ENCODE results near the gene TMC8.

TMC8 gene

DNA sequence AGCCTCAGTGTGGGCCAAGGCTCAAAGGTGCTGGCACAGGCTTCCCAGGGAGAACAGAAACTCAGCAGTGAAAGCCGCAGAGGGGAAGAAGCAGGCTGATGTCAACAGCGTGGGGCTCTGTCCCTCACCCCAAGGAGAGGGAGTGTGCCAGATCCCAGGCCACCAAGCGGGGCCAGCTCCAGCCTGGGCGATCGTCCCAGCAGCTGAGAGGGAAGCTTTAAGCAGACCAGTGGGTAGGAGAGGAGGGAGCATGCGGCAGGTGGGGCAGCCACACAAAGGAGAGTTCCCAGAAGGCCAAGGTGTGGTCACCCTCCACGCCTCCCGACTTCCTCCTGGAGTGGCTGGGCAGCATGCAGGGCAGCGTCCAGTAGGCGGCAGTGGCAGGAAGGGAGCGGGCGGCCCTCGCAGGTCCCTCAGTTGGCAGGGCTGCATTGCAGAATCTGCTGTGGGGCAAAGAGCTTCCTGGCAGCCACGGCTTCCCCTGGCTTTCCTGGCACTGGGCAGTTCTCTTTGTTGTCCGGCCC, 43.8 kb downstream of the TMC8 start:
- in situ Hi-C loops (cut with MboI; ENCODE audit: low sequenced_read_pairs): no loop called here

GRCh38 chr17:78174870-78175642, 44.5 kb downstream of the TMC8 start:
- in situ Hi-C loops (cut with MboI; ENCODE audit: low sequenced_read_pairs): no loop called here

DNA sequence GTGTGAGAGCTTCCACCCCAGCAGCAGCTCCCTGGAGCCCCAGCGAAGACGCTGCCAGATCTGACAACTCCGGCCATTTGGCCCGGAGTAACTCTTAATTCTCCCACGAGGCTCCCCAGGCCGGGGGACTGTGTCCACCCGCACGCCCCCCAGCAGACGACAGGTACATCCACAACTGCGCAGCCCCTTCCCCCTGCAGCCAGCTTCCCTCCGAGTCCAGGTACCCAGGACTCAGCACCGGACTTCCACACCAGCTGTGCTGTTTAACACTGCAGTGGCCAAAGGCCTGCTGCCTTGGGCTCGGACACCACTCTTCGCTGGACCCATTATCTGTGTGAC, 45.0 kb downstream of the TMC8 start:
- in situ Hi-C loops (cut with MboI; ENCODE audit: low sequenced_read_pairs): no loop called here

DNA sequence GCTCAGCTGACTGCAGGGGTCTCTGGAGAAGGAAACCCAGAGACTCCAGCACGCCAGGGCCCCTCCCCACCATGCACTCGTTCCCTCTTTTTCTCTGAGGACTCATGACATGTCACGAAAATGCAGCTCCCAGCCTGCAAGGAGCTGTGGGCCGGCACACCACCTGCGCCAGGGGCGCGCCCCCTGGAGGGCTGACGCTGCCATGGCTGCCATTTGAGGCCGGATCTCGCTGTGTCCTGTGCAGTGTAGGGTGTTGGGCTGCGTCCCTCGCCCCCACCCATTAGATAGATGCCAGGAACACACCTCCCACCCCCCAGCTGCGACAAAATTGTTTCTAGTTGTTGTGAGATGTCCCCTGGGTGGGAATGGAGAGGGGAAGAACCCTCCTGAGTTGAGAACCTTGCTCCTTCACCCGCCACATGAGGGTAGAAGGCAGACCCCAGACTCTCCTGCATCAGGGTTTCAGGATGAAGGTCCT, 46.0 kb downstream of the TMC8 start:
- in situ Hi-C loops (cut with MboI; ENCODE audit: low sequenced_read_pairs): no loop called here

- in situ Hi-C loops (cut with MboI; ENCODE audit: low sequenced_read_pairs): no loop called here
Observed at GRCh38 chr17:78179372-78179771, 48.8 kb downstream of the TMC8 start.

DNA sequence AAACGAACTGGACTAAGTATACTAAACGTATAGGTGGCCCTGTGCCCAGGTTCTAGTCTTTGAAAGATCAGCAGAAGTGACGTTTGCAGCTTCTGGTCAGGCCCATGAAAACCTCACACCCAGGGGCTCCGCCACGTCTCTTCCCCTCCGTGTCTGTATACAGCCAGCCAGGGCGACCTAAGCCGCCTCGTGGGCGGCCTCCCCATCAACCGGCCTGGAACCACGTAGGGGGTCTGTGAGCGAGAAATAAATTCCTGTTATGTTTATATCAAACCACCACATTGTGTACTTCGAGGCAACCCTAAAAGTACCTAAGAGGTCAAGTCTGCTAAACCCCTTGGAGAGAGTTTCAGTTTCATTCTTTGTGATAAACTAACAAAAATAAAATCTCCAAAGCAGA, 49.5 kb downstream of the TMC8 start:
- in situ Hi-C loops (cut with MboI; ENCODE audit: low sequenced_read_pairs): no loop called here

GRCh38 chr17:78180508-78180907, 49.9 kb downstream of the TMC8 start:
- in situ Hi-C loops (cut with MboI; ENCODE audit: low sequenced_read_pairs): no loop called here

DNA sequence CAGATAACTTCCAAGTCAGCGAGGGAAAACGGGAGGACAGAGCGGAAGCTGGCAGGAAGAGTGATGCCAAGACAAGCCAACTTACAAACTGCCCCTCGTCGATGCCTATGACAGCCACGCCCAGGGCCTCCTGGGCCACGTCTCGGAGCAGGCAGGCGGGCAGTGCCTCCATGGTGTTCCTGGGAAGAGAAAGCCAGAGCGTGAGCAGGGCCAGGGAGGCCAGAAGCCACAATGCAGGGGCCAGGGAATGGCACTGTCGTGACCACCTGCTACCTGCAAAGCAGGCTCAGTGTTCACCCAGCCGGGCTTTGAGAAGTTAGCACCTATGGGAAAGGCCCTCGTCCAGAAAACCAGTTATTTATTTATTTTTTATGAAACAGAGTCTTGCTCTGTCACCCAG, 51.9 kb downstream of the TMC8 start:
- in situ Hi-C loops (cut with MboI; ENCODE audit: low sequenced_read_pairs): no loop called here

DNA sequence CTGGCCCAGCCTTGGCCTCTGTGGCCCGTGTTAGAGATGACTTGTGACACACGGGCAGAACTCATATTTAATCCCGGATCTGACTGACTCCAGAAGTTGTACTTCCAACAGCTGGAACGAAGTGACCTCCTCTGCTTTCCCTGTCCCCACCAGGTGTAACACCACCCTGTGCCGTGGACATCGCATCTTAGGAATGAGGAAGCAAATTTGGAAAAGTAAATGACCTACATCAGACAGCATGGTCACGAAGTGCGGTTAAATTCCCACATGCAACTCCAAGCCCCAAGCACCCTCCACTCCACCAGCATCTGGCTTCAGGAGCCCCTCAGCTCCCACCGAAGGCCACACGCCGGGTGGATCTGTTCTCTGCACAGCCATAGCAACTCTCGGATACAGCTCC, 53.3 kb downstream of the TMC8 start:
- in situ Hi-C loops (cut with MboI; ENCODE audit: low sequenced_read_pairs): no loop called here

GRCh38 chr17:78184351-78184750, 53.8 kb downstream of the TMC8 start:
- in situ Hi-C loops (cut with MboI; ENCODE audit: low sequenced_read_pairs): no loop called here

- in situ Hi-C loops (cut with MboI; ENCODE audit: low sequenced_read_pairs): no loop called here
Observed at GRCh38 chr17:78184868-78185267, 54.3 kb downstream of the TMC8 start.

DNA sequence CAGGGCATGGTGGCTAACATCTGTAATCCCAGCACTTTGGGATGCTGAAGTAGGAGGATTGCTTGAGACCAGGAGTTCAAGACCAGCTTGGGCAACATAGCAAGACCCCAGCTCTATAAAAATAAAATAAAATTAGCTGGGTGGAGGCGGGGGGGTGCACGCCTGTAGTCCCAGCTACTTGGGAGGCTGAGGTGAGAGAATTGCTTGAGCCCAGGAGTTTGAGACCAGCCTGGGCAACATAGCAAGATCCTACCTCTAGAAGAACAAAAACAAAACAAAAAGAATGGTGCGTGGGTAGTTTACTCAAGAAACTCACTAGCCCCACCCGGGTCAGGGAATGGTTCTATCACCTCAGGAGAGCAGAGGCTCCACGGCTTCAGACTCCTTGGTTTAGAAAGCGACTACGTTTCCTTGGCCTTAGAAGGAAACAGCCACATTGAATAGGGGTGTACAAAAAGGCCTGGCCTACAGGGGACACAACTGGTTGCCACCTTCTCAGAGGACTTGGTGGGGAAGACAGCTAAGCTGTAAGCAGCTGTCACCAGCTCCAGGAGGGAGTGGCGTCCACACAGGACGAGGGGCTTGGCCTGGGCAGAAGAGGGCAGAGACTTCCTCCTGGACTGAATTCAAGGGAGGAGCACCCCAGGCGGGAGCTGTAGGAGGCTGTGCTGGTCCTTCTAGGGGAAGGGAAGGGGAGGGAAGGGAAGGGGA, 55.6 kb downstream of the TMC8 start:
- in situ Hi-C loops (cut with MboI; ENCODE audit: low sequenced_read_pairs): no loop called here

- in situ Hi-C loops (cut with MboI; ENCODE audit: low sequenced_read_pairs): no loop called here
Observed at GRCh38 chr17:78186692-78187595, 56.4 kb downstream of the TMC8 start, which contains the start of the genes AFMID and TK1. TSS of gene AFMID (plus strand) at chr17:78187362. CDS start at chr17:78187371, 9 bp downstream. TSS of gene TK1 (minus strand) at chr17:78187052. CDS start at chr17:78186994, 58 bp downstream.

All from HL-60/S4 treated with phorbol 12-myristate 13-acetate at 8.2 ng/mL for 4 days and 3 days (cell line).